NCI-H82 treated with DMSO at 0.1 percent for 48 hours (cell line): ENCODE results near the gene PRRT1B.

Experiments used
- DNase-seq: peaks from one replicate; lab custom pipeline; 2025; ENCODE audit not compliant: unreplicated experiment; lab: John Stamatoyannopoulos, UW

PRRT1B gene

GRCh38 chr9:131594906-131595665 lies 49.8 kb downstream of the PRRT1B start:
- no peak for DNase-seq

GRCh38 chr9:131595696-131596429 lies 50.5 kb downstream of the PRRT1B start:
- no peak for DNase-seq

GRCh38 chr9:131596430-131596743 lies 51.1 kb downstream of the PRRT1B start:
- no peak for DNase-seq

- no peak for DNase-seq
Observed at GRCh38 chr9:131597246-131597645, 51.9 kb downstream of the PRRT1B start.

- no peak for DNase-seq
Observed at GRCh38 chr9:131598121-131598520, 52.8 kb downstream of the PRRT1B start.

GRCh38 chr9:131601683-131602181 lies 56.4 kb downstream of the PRRT1B start:
- DNase-seq = no peak

GRCh38 chr9:131603199-131603598 lies 57.9 kb downstream of the PRRT1B start:
- no peak for DNase-seq

- DNase-seq = no peak
Observed at GRCh38 chr9:131603711-131604439, 58.6 kb downstream of the PRRT1B start.

- no peak for DNase-seq
Observed at GRCh38 chr9:131605770-131606590, 60.7 kb downstream of the PRRT1B start.

- DNase-seq = no peak
Observed at GRCh38 chr9:131606896-131607567, 61.7 kb downstream of the PRRT1B start.

- DNase-seq = no peak
Observed at GRCh38 chr9:131607591-131607990, 62.3 kb downstream of the PRRT1B start.

- DNase-seq = no peak
Observed at GRCh38 chr9:131608493-131609037, 63.2 kb downstream of the PRRT1B start.
